ENCODE data around the gene ITFG1.

The ITFG1 gene

DNA sequence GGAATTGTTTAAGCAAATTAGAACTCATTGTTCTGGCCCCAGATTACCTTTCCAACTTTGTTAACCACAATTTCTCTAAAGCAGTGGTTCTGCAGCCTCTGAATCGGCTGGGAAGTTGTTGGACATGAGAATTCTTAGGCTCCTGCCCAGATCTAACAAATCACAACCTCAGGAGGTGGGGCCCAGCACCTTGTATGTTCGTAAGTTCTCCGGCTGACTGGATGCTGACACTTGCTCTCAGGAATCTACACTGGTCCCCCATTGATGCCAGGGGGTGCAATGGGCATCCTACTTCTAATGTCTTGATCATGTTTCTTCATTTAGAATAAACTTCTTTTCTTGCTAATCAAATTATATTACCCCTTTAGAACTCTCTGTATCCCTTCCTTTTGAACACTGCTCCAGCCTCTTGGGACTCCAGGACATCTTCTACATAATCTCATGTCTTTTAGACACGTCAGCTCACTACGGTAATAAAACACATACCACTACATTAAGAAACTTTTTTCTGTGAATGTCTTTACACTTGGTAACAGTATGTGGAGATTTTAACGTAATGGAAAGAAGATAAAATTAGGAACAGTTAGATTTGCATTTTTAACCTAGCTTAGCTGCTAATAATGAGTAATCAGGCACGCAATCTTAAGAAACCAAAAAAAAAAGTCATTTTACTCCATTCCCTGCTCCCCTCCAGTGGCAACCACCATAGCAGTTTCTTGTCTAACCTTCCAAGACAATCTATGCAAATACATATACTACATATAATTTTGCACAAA lies 143.2 kb downstream of the ITFG1 start:
- Mint-ChIP-seq H3K36me3 (peaks cover 3% of the 10 kb centered on the region), H3K9me3 (no peaks in the 10 kb centered on the region), H3K4me3 (no peak overlapping the region), H3K4me1 (peaks cover 3% of the 10 kb centered on the region), H3K27me3 (no peaks in the 10 kb centered on the region), H3K27ac (no peak overlapping the region)
- no peak for DNase-seq (ENCODE audit: low spot score in 2 of 2)
- ATAC-seq (ENCODE audit: low read depth), result no peak

DNA sequence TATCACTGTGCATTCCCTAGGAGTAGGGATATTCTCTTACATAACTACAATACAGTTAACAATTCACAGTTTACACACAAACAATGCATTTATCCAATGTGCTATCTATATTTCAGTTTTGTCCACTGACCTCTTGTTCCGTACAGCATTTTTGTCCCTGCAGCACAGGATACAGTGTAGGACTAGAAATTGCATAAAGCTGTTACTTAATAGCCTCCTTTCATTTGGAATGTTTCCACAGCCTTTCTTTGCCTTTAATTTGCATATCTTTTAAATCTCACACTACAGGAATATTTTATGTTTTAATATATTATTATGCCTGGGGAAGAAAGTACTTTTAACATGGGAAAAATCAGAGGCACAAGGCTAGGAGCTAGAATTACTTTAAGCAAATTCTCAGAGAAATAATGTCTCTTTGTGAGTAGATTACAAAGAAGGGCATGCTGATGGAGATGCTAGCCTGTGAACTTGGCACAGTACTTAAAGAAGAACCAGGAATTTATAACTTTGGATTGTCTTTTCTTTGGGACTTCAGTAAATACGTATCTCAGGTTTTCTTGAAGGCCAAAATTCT lies 144.3 kb downstream of the ITFG1 start:
- H3K36me3 Mint-ChIP-seq, result peaks cover 3% of the 10 kb centered on the region
- no peak overlapping the region for H3K4me3 Mint-ChIP-seq
- H3K27ac Mint-ChIP-seq, result no peak overlapping the region
- no peaks in the 10 kb centered on the region for H3K9me3 Mint-ChIP-seq
- peaks cover 3% of the 10 kb centered on the region for H3K4me1 Mint-ChIP-seq
- H3K27me3 Mint-ChIP-seq, result no peaks in the 10 kb centered on the region
- DNase-seq (ENCODE audit: low spot score in 2 of 2) (no peak), ATAC-seq (ENCODE audit: low read depth) (no peak)

DNA sequence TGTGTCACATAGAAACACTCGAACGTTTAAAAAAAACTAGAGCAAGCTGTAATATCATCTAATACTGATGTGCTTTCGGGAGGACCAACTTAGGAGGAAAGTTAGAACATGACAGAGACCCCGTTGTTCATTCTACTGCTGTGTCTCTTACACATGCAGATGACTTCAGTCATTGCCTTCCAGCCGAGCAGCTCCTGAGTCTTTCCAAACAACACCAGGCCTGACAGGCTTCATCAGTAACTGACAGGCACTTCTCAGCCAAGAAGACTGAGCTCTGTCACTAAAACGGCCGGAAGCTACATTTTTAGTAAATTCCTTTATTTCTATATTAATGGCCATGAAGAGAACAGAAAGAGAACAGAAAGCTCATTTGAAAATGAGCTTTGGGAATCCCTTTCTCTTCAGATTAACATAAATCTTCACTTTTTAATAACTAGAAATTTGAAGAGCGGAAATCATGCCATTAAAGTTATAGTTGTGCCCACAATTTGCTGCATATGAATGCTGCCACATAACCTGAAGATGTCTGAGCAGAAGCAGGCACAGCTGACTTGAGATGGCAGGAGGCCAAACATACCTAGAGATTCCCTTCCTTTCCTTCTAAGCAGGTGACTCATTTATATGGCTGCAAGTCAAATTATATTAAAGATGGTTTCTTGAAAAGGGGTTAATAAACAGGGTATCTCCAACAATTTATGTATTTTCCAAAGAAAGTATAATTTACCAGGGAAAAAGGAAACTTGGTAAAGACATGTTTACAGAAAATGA lies 148.9 kb downstream of the ITFG1 start:
- H3K27me3 Mint-ChIP-seq, result no peaks in the 10 kb centered on the region
- H3K9me3 Mint-ChIP-seq, result peaks cover 2% of the 10 kb centered on the region
- DNase-seq (ENCODE audit: low spot score in 2 of 2), result no peak
- H3K4me1 Mint-ChIP-seq, result peaks cover 3% of the 10 kb centered on the region
- no peak for ATAC-seq (ENCODE audit: low read depth)
- H3K4me3 Mint-ChIP-seq, result no peak overlapping the region
- peaks cover 9% of the 10 kb centered on the region for H3K36me3 Mint-ChIP-seq
- H3K27ac Mint-ChIP-seq, result no peak overlapping the region

DNA sequence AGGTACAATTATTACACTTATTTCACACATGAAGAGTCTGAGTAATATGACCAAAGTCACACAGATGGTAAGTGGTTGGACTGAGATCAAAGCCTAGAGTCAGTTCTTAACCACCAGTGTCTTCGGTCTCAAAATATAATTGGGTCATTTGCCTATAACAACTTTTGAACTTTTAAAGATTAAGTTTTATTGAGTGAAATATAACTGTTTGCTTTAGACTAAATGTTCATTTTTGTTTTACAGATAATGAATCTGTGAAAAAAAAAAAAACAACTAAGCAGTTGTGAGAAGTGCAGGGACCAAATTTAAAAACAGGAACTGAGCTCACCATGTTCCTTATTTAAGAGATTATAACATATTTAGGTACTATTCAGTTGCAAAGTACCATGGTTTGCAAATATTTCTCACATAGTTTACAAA lies 150.1 kb downstream of the ITFG1 start:
- Mint-ChIP-seq H3K4me3 (no peak overlapping the region), H3K9me3 (peaks cover 2% of the 10 kb centered on the region), H3K4me1 (peaks cover 3% of the 10 kb centered on the region), H3K27me3 (no peaks in the 10 kb centered on the region), H3K27ac (no peak overlapping the region), H3K36me3 (peaks cover 10% of the 10 kb centered on the region)
- DNase-seq (ENCODE audit: low spot score in 2 of 2), result no peak
- peak; percentile 31 for ATAC-seq (ENCODE audit: low read depth)

DNA sequence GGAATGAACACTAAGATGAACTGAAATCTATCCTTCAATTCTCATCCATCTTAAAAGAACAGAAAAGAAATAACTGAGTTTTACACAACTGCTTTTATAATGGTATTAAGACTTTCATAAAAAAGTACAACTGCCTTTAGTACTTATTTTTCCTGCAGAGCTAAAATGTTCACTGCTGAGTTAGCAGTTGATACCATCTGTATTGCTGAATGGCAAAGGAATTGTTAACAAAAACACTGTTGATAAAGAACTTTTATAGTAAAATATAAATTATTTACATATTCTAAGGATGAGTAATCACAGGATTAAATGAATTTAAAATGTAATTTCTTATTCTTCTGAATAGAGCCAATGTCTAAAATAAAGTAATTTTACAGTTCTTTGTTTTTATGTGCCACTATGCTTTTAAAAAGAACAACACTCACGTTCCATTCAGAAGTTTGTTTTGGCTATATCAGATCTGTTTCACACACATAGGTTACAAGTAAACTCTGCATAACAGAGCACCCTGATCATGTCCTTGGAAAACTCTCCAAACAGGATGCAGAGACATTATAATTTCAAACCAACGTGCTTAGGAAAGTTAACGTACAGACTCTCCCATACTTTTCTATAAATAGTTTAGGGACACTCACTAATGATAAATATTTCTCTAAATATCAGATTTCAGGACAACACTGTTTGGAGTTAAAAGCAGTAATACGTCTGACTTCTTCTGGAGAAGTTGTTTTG lies 151.1 kb downstream of the ITFG1 start:
- DNase-seq (ENCODE audit: low spot score in 2 of 2), result no peak
- ATAC-seq (ENCODE audit: low read depth), result no peak
- Mint-ChIP-seq H3K4me3 (no peak overlapping the region), H3K9me3 (peaks cover 2% of the 10 kb centered on the region), H3K36me3 (peaks cover 18% of the 10 kb centered on the region), H3K4me1 (peaks cover 3% of the 10 kb centered on the region), H3K27me3 (no peaks in the 10 kb centered on the region), H3K27ac (no peak overlapping the region)

DNA sequence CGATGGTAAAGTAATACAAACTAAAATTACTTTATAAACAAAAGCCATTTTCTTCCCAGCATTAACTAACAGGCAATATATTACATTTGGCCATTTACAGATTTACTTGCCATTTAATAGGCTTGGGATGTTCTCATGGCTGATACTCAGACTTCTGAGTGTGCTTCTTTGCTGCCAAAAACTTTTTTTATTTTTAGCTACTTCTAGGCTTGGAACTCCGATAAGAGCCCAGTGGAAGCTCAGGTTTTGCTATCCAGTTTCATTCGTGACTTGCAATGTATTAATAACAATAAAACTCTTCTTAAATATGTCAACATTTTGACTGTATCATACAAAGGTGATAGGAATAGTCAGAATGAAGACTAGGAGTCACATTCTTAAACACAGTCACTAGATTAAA lies 152.3 kb downstream of the ITFG1 start:
- Mint-ChIP-seq H3K27ac (no peak overlapping the region), H3K36me3 (peaks cover 18% of the 10 kb centered on the region), H3K4me3 (no peak overlapping the region), H3K4me1 (peaks cover 3% of the 10 kb centered on the region), H3K9me3 (peaks cover 2% of the 10 kb centered on the region), H3K27me3 (no peaks in the 10 kb centered on the region)
- no peak for DNase-seq (ENCODE audit: low spot score in 2 of 2)
- ATAC-seq (ENCODE audit: low read depth), result no peak

DNA sequence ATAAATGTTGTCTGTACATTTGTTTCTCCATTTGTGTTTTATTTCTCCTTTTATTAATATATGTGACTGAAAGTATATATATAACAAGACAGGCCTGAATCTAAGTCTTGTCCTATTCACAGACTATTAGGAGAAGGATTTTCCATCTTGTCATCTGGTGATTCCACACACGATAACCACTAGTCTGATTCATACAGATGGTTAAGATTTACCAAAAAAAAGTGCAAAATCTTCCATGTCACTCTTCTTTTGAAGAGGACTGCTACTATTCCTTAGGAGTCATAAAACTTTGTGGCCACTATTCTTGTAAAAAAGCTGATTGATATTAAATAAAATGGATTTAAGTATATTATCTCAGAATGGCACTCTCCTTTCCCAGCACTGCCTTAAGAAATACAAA lies 156.3 kb downstream of the ITFG1 start:
- H3K27me3 Mint-ChIP-seq, result no peaks in the 10 kb centered on the region
- peaks cover 24% of the 10 kb centered on the region for H3K36me3 Mint-ChIP-seq
- no peaks in the 10 kb centered on the region for H3K4me1 Mint-ChIP-seq
- no peak for ATAC-seq (ENCODE audit: low read depth)
- H3K9me3 Mint-ChIP-seq, result peaks cover 2% of the 10 kb centered on the region
- no peak overlapping the region for H3K4me3 Mint-ChIP-seq
- DNase-seq (ENCODE audit: low spot score in 2 of 2), result no peak
- H3K27ac Mint-ChIP-seq, result no peak overlapping the region

DNA sequence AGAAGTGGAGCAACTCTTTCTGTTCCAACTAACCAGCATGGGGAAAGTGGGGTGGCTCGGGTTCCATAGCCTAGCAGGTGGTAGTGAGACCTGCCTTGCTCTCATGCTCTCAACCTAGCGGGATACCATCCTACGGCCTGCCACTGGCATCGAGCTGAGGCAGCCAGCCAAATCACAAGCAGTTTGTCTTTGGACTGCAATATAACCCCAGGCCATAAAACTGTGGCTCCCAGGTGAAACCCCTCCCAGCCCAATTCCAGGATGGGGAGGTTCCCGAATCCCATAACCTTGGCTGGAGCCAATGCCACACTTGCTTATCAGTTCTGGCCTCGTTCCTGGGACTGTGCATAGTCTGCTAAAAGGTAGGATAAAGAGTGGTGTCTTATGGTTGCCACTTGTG lies 161.3 kb downstream of the ITFG1 start:
- H3K4me1 Mint-ChIP-seq, result no peaks in the 10 kb centered on the region
- no peak overlapping the region for H3K27ac Mint-ChIP-seq
- no peaks in the 10 kb centered on the region for H3K27me3 Mint-ChIP-seq
- H3K4me3 Mint-ChIP-seq, result no peak overlapping the region
- DNase-seq (ENCODE audit: low spot score in 2 of 2) (no peak), ATAC-seq (ENCODE audit: low read depth) (no peak)
- H3K36me3 Mint-ChIP-seq, result peaks cover 25% of the 10 kb centered on the region
- H3K9me3 Mint-ChIP-seq, result peaks cover 9% of the 10 kb centered on the region

DNA sequence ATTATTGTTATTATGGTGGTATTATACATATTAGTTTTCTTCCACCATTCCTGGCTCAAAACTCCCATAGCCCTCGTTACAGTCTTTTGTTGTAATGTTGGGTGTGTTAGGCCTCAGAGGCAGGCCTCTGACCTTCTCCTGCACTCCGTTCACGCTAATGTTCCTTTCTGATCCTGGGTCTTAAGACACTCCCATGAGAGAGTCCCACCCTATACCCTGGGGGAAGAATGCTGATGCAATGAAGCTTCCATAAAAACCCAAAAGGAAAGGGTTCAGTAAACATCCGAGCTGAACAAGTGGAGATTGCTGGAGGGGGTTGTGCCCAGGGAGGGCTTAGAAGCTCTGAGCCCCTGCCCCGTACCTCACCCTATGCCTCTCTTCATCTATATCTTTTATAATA lies 175.9 kb downstream of the ITFG1 start:
- no peak for ATAC-seq (ENCODE audit: low read depth)

DNA sequence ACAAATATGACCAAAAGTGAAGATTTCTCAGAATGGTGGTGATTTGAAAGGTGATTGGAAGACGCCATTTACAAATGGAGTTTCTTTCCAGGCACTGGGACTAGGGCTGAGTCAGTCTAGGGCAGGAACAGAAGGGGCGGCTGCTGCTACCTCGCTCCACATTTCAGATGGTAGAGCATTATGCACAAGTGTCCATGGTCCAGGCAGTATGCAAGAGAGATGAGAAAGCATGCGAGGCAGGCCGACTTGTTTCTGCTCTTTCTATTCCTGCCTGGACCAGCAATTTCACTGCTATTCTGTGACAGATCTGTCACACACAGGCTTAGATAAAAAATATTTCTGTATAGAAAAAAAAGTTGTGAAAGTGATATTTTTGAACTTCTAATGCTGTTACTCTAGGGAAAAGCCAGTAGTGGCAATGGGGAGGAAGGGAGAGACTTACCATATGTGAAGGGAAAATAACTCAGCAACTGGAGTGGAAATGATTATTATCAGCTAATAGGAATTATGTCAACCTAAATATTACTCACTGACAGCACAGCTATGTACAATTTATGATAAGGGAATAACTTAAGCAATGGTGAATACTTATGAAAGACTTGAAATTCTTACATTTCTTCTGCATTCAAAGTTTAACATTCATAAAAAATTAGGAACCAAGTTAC lies 182.4 kb downstream of the ITFG1 start:
- H3K27me3 Mint-ChIP-seq, result no peaks in the 10 kb centered on the region
- ATAC-seq (ENCODE audit: low read depth), result no peak
- H3K36me3 Mint-ChIP-seq, result peaks cover 10% of the 10 kb centered on the region
- no peaks in the 10 kb centered on the region for H3K4me1 Mint-ChIP-seq
- H3K4me3 Mint-ChIP-seq, result no peak overlapping the region
- no peaks in the 10 kb centered on the region for H3K9me3 Mint-ChIP-seq
- no peak overlapping the region for H3K27ac Mint-ChIP-seq
- no peak for DNase-seq (ENCODE audit: low spot score in 2 of 2)

More for the DNA sequence above, 175.9 kb downstream of the ITFG1 start:
- no peaks in the 10 kb centered on the region for H3K4me1 Mint-ChIP-seq
- no peak overlapping the region for H3K27ac Mint-ChIP-seq
- H3K36me3 Mint-ChIP-seq, result peaks cover 28% of the 10 kb centered on the region
- peaks cover 6% of the 10 kb centered on the region for H3K9me3 Mint-ChIP-seq
- DNase-seq (ENCODE audit: low spot score in 2 of 2), result no peak
- H3K27me3 Mint-ChIP-seq, result no peaks in the 10 kb centered on the region
- no peak overlapping the region for H3K4me3 Mint-ChIP-seq

DNA sequence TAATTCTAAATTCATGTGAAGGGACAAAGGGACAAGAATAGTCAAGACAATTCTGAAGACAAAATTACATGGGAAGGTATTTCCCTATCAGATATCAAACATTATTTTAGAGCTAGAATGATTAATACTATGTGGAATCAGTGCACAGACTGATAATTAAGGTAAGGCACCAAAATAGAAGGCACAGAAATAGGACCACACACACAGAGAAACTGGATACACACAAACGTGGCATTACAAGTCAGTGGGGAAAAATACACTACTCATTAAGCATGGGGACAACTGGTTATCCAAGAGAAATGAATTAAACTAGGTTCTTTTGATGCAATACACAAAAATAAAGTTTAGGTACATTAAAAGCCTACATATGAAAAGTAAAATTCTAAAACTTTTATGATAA lies 184.3 kb downstream of the ITFG1 start:
- DNase-seq (ENCODE audit: low spot score in 2 of 2) (no peak), ATAC-seq (ENCODE audit: low read depth) (no peak)
- peaks cover 12% of the 10 kb centered on the region for H3K36me3 Mint-ChIP-seq
- no peak overlapping the region for H3K27ac Mint-ChIP-seq
- peaks cover 5% of the 10 kb centered on the region for H3K9me3 Mint-ChIP-seq
- H3K4me1 Mint-ChIP-seq, result no peaks in the 10 kb centered on the region
- H3K4me3 Mint-ChIP-seq, result no peak overlapping the region
- no peaks in the 10 kb centered on the region for H3K27me3 Mint-ChIP-seq

DNA sequence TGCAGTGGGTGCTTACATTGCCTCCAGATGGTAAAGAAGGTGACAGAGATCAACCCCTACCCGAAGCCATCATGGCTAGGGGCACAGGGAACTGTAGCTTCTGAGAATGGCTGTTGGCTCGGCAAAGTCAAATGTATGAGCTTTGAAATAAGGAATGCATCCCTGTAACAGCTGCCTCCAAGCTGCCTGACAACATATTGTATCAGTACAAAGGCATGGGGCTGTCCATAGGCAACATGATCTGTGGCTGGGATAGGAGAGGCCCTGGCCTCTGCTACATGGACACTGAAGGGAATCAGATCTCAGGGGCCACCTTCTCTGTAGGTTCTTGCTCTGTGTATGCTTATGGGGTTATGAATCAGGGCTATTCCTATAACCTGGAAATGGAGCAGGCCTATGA lies 197.9 kb downstream of the ITFG1 start:
- no peaks in the 10 kb centered on the region for H3K4me1 Mint-ChIP-seq
- peaks cover 15% of the 10 kb centered on the region for H3K36me3 Mint-ChIP-seq
- no peak overlapping the region for H3K27ac Mint-ChIP-seq

DNA sequence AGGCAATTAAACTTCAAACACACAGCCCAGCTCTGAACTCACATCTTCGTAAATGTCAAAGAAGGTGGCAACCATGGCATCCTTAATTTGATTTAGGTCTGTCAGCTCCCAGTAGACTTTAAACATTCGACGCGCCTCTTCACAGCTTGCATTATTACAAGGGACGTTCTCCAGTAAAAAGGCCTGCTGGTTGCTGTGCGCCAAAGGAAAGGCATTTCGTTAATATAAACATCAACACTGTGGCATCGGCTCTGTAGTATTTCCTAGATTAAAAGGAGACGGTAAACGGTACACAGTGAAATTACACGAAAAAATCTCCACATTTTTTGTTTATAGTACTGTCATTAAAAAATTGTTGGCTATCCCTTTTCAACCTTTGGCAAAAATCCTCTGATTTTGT lies 200.4 kb downstream of the ITFG1 start:
- H3K4me3 Mint-ChIP-seq, result no peak overlapping the region
- no peak for DNase-seq (ENCODE audit: low spot score in 2 of 2)
- no peak overlapping the region for H3K27ac Mint-ChIP-seq
- H3K36me3 Mint-ChIP-seq, result peaks cover 24% of the 10 kb centered on the region
- H3K4me1 Mint-ChIP-seq, result no peaks in the 10 kb centered on the region
- H3K9me3 Mint-ChIP-seq, result no peaks in the 10 kb centered on the region
- no peak for ATAC-seq (ENCODE audit: low read depth)
- no peaks in the 10 kb centered on the region for H3K27me3 Mint-ChIP-seq

More for the DNA sequence above, 197.9 kb downstream of the ITFG1 start:
- DNase-seq (ENCODE audit: low spot score in 2 of 2) (no peak), ATAC-seq (ENCODE audit: low read depth) (no peak)
- no peaks in the 10 kb centered on the region for H3K9me3 Mint-ChIP-seq
- H3K27me3 Mint-ChIP-seq, result no peaks in the 10 kb centered on the region
- no peak overlapping the region for H3K4me3 Mint-ChIP-seq

Data from memory B cell (primary cell).